NCI-H82 treated with DMSO at 0.1 percent for 48 hours (cell line): ENCODE results near the gene CRYBA2.

ENCODE experiments used
- DNase-seq: peaks from one replicate; lab custom pipeline; 2025; ENCODE audit not compliant: unreplicated experiment; lab: John Stamatoyannopoulos, UW

The CRYBA2 gene

DNA sequence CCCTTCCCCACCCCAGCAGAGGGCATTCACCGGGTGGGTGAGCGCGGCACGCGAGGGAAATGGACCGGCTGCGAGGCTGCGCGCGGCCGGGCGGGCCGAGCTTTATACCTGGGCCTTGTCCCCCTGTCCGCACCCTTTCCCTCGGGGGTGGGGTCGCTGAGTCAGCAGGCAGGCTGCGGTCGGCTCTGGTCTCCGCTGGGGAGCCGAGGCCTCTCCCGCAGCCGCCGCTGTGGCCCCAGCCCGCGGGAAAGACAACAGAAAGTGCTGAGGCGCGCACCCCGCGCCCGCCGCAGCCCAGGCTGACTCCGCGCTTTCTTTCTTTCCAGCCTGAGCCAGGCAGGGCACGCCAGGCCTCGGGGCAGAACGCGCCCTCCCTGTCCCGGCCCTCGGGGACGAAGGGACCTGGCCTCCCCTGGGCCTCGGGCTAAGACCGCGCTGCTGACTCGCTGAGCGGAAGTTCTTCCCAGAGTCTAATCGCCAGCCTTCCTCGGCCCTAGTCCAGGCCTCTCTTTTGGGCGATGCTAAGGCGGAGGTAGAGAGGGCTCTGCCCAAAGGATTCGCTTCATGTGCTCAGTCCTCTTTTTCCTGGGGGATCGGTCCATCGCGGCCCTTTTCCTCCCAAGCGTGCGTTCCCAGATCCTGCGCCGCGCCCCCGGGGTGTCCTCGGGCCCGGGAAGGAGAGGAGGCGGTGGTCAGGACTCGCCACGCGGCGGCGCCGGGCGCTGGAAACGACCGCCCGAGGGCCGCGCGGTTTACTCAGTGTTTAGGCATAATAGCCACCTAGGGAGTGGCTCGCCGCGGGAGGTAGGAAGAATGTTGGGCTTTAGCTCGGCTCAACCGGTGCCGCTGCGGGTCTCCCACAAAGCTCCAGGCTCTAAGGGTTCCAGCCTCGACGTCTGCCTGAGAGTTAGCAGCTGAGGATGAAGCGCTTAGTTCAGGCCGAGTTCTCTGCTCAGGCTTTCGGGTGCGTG lies at the start of gene CRYBA2:
TSS of gene CRYBA2 (minus strand) at position 78 of the 971 bp plus-strand sequence. CDS start 246 bp downstream, outside the sequence.
- DNase-seq, result no peak

- no peak for DNase-seq
These were observed 49.5 kb upstream of the CRYBA2 start for GRCh38 chr2:219042750-219043149.

GRCh38 chr2:219042157-219042556 lies 48.9 kb upstream of the CRYBA2 start:
- DNase-seq, result no peak

DNA sequence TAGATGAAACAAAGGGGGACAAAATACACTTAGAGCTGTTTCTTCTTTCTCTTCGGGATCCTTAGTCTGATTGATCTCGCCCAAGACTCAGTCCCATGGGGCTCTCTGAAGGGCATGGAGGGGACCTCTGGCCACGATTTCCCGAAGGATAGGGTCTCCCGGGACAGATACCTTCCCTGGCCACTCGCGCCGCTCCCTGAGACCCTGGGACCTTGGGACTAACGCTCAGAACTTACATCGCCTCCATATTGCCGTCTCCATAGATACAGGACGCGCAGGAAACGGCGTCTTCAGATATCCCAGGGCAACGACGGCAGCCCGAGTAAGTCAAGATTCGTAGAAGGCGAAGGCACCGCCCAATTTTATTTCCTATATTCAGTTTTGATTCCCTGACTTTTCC lies 48.0 kb upstream of the CRYBA2 start, which contains the start of gene CFAP65:
TSS of gene CFAP65 (minus strand) at position 265 of the 400 bp plus-strand sequence. CDS start 2,468 bp downstream, outside the sequence.
- DNase-seq, result peak; percentile 2

- DNase-seq, result no peak
These were observed 45.4 kb upstream of the CRYBA2 start for GRCh38 chr2:219038600-219038999.

DNA sequence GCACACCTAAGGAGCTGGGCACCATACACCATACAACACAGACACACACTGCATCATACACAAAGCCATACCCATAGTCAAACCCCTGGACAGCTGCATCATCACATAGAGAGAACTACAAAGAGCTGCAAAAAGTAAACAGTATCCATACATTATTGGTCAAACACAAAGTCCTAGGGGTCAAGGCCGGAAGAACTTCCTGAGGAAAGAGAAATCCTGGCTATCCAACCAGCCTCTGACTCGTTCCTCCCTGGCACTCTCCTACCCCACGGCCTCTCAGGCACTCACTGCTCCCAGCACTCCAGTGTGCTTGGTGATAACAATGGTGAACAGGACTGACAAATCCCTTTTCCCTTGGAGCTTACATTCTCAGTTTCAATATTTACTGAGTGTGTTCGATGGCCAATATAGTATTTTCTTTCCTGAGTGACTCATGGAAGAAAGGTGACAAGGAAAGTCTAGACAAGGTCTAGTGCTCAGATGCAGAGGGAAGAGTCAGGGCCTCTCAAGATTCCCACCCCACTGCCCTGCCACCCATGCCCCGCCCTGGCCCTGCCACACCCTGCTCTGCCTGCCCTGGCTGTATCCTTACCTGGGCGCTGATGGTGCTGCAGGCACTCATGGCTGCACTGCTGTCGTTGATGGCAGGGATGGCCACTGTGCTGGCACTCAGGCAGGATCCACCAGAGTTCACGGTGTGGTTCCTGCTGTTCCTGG lies 44.7 kb upstream of the CRYBA2 start:
- DNase-seq, result no peak

GRCh38 chr2:219035942-219036341 lies 42.7 kb upstream of the CRYBA2 start:
- no peak for DNase-seq

DNA sequence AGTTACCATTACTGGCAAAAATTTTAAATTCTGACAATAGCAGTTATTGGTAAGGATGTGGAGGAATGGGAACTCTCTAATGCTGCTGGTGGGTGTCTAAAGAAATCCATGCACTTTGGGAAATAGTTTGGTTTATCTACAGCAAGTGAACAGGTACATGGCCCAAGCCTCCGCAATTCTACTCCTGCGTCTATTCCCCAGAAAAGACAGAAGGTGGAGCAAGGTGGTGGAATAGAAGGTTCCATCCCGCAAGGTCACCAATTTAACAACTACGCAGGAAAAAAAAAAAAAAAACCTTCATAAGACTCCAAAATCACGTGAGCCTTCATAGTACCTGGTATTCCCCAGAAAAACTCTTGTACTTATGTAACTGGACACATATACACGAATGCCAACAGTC lies 41.6 kb upstream of the CRYBA2 start:
- DNase-seq, result no peak

- DNase-seq, result peak; percentile 4
These were observed 39.0 kb upstream of the CRYBA2 start for GRCh38 chr2:219032051-219032745.

- DNase-seq, result no peak
These were observed 38.0 kb upstream of the CRYBA2 start for GRCh38 chr2:219031005-219031738.

DNA sequence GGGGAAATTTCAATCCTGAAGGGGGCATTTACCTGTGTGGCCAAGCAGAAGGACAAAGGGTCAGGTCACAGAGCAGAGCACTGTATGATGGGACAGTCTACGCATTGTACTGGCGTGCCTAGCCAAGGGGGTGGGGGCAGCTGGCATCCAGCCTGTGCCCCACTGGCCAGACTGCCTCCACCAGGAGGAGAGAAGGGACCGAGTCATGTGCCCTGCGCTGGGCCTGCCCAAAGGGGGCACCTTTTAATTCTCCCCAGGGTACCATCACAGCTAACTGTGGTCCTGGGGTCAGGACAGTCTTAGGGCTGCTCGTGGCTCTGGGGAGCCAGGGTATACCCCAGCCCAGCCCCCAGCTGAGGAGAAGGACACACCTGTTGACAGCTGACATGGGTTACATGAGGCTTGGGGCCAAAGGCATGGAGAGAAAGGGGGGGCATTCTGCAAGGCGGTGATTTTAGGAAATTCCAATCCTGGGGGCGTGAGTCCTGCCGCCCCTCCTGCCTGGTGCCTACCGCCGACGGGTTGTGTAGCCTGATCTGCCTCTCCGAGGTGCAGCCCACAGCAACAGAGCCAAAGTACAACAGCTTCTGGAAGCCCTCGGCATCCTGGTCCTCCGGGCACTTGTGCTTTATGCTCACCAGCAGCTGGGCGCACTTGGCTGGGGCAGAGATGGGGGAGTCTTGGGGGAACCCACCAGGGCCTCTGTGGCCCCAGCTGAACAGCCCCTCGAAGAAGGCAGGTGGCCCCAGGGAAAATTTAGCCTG lies 37.1 kb upstream of the CRYBA2 start:
- DNase-seq, result no peak

- peak; percentile 46 for DNase-seq
These were observed 36.6 kb upstream of the CRYBA2 start for GRCh38 chr2:219029829-219030165.

GRCh38 chr2:219028996-219029828 lies 36.0 kb upstream of the CRYBA2 start:
- no peak for DNase-seq

GRCh38 chr2:219028141-219028540 lies 34.9 kb upstream of the CRYBA2 start:
- no peak for DNase-seq

DNA sequence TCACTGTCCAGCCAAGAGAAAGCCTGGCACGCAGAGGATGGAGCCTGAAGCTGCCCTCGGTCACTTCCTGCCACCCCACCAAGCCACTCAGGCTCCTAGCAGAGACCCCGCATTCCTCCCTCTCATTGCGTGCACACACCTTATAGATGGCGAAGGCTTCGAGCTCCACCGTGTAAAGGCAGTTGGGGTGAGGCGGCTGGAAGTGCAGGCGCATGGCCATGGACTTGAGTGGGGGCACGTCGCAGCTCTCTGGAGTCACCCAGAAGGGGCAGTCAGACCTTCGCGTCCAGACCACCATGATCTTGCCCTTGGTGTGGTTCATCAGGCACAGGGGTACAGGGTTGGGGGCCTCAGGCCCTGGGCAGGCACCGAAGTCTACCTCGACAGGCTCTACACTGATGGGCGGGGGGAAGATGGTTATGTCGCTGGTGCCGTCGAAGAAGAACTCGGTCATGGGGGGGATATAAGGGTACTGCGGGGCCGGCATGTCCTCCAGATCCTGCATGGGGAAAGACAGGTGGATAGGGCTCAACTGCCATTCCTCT lies 34.4 kb upstream of the CRYBA2 start:
- no peak for DNase-seq

DNA sequence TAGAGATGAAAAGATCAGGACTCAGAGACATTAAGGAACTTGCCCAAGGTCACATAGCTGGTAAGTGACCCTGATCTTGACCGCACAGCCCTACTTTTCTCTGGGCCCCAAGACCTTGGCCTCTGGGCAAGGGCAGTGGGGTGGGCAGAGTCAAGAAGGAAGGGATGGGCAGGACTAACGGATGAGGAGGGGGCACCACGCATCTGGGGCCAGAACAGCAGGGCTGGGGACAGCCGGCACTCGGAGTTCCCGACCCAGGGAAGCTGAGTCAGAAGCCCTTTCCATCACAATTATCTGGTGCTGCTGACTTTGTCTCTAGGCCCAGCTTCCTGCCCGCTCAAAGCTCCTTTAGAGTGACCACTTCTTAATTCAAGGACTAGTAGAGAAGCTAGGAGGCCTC lies 33.7 kb upstream of the CRYBA2 start:
- no peak for DNase-seq

- no peak for DNase-seq
These were observed 32.7 kb upstream of the CRYBA2 start for GRCh38 chr2:219025637-219026585.

- DNase-seq, result no peak
These were observed 30.8 kb upstream of the CRYBA2 start for GRCh38 chr2:219024059-219024458.
